ENCODE data around the gene GSTM5. TPM values are rescaled to one million over a fixed set of nuclear protein-coding genes. Genes with fewer than 3 reads are reported as not detected.
"Not testable (repeated sequence)": the region's sequence is repeated elsewhere in the genome, so short reads cannot be mapped to it uniquely, and the experiment has no call there.

The GSTM5 gene
- total RNA-seq, 1 donor from 2014 or later, result 2.8 TPM

DNA sequence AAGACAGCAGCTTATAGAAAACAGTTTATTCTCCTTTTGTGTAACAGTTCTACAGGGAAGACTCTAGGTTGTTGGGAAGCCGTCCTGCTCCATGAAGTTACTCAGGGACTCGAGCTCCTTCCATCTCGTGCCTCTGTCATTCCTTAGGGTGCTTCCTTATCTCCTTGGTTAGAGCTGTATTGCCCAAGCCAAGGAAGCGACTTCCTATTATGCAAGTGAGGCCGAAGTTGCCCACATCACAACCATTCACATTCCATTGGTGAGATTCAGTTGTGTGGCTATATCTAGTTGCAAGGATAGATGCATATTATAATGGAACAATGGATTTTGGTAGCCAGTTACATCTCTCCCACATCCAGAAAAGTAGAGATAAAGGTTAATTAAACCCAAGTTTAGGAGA, 9.0 kb downstream of the GSTM5 start:
- intact Hi-C loops (cut with DNase I), result no loop called here
- ATAC-seq (no peak), DNase-seq (ENCODE audit: missing footprints) (no peak)

DNA sequence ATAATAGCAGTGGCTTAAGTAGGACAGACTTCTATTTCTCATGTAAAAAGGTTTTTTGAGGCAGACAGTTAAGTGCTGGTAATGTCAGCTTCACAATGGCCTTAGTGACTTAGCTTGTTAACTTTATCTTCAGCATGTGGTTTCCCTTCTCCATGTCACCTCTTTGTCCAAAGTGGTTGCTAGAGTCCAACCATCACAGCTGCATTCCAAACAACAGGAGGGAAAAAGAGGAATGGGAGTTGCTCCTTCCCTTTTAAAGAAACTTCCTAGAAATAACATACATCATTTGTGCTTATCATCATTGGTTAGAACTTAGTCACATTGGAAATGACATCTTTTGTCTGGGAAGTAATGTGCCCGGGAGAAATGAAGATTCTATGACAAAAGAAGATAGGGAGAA, 9.9 kb downstream of the GSTM5 start:
- ATAC-seq, result no peak
- no peak for DNase-seq (ENCODE audit: missing footprints)
- intact Hi-C loops (cut with DNase I), result no loop called here

DNA sequence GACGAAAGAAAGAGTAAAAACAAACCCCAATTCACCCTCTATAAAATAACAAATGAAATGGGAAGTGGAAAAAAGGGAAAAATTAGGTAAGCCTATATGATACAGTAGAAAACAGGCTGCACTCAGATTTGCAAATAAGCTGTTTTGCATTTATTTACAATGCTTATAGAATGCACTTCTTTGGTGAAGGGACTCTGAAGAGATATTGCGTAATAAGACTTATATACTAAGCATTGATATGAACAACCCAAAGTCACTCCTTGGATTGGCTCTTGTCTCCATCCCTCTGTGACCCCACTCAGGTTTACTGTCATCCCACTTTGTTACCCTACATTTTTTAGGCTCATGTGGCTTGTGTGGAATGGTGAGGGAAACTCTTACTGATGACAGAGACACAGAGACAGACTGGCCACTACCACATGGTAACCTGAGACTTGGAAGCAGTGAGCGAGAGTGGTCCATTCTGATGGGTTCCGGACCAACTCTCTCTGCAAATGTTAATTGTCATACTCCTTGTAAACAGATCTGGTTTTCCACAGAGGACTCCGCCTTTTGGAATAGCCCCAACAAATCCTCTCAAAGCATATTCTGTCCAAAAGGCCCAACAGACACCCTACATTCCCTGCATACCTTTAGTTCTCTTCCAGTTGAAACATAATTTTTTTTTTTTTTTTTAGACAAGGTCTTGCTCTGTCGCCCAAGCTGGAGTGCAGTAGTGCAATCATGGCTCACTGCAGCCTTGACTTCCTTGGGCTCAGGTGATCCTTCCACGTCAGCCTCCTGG, 11.0 kb downstream of the GSTM5 start:
- DNase-seq (ENCODE audit: missing footprints), result no peak
- intact Hi-C loops (cut with DNase I), result no loop called here
- ATAC-seq, result no peak

DNA sequence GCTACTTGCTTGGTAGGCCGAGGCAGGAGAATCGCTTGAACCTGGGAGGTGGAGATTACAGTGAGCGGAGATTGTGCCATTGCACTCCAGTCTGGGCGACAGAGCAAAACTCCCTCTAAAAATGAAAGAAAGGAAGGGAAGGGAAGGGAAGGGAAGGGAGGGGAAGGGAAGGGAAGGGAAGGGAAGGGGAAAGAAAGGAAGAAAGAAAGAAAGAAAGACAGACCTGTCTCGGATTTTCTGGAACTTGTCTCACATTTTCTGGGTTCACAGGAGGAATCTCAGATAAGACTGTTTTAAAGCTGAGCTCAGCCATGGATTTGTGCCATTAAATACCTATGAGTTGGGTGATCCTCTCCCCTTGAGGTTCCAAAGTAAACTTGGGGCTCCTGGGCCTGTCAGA, 12.9 kb downstream of the GSTM5 start:
- DNase-seq (ENCODE audit: missing footprints), result no peak
- intact Hi-C loops (cut with DNase I), result no loop called here
- no peak for ATAC-seq

DNA sequence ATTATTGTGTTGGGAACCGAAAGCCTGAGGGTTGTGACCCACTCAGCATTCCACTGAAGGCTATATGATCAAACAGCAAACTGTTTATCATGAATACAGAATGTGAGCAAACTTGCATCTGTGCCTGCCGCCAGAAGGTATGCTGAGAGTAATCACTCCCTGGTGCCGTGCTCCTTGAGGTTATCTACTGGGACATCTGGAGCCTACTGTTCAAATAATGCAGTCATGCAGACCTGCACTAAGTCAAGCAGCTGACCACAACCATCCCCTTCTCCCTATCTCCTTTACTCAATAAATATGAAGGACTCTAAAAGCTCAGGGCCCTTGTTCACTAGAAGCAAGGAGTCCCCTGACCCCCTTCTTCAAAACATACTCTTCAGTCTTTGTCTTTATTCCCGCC, 13.5 kb downstream of the GSTM5 start:
- ATAC-seq (no peak), DNase-seq (ENCODE audit: missing footprints) (no peak)
- intact Hi-C loops (cut with DNase I), result no loop called here

DNA sequence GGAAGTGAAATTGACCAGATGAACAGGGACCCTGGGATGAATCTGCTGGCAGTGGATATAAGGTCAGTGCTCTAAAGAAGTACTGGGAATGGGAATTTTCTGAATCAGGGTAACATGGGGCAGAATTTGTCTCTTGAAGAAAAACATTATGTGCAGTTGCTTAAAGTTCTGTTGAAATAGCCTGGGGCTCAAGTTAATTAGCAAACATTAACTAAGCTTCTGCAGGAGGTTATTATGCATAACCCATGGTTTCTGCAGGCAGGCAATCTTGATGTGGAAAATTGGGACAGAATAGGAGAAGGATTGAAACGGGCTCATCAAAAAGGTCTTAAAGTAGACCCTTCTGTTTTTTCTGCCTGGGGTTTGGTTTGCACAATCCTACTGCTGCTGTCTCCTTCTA, 14.0 kb downstream of the GSTM5 start:
- DNase-seq (ENCODE audit: missing footprints), result no peak
- no peak for ATAC-seq
- intact Hi-C loops (cut with DNase I), result no loop called here

DNA sequence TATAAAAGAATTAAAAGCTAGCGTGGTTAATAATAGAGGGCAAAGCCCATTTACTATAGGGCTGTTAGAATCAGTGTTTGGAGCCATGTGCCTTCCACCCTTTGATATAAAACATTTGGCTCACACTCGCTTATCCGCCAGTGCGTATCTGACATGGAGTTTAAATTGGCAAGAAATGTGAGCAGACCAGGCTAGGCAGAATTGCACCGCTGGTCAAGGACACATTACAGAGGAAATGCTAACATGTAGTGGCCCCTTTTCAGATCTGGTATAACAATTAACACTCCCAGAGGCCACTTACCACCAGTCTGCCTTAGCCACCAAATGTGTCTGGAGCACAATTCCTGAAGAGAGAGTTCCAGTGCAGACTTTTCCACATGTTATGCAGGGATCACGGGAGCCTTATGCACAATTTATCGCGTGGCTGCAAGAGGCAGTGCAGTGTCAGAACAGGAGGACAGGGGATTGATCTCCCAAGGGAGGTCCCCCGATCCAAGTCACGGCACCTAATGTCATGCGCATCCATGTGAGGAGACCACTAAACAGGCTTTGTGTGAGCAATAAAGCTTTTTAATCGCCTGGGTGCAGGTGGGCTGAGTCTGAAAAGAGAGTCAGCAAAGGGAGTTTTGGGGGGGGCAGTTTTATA, 14.8 kb downstream of the GSTM5 start:
- intact Hi-C loops (cut with DNase I), result no loop called here
- no peak for ATAC-seq

DNA sequence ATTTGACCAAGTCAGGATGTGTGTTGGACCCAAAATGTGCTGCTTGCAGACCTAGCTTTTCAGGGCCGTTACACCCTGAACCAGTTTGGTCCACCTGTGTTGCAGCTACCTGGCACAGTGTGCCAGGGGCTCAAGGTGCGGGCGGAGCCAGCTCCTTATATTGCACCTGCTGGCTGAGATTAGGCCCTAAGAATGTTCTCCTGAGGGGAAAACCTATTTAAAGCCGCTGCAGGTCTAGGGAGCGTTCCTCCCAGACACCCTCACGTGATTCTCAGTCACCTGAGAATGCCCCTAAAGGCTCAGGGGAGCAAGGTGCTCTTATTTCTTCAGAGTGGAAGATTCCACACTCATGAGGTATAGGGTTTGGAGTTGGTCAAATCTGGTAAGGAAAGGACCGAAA, 16.8 kb downstream of the GSTM5 start:
- no peak for DNase-seq (ENCODE audit: missing footprints)
- intact Hi-C loops (cut with DNase I), result no loop called here

More for the DNA sequence above, 14.8 kb downstream of the GSTM5 start:
- DNase-seq (ENCODE audit: missing footprints), result peak; percentile 50

DNA sequence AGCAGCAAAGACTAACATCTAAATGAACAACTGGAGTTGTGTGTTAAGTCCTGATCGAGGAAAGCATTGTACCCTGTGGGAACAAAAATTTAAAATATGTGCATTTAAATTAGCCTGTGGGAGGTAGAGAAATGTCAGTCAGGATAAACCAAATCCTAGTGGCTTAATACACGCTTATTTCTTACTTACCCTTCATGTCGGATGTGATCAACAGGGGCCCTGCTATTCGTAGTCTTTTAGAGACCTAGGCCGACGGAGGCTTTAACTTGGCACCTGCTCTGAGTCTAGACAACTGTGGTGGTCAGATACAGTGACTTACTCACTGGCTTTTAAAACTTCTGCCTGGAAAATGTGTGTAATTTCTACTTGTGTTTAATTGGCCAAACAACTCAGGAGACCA, 18.6 kb downstream of the GSTM5 start:
- DNase-seq (ENCODE audit: missing footprints) (no peak), ATAC-seq (no peak)
- intact Hi-C loops (cut with DNase I), result no loop called here

More for the DNA sequence above, 16.8 kb downstream of the GSTM5 start:
- no peak for ATAC-seq

DNA sequence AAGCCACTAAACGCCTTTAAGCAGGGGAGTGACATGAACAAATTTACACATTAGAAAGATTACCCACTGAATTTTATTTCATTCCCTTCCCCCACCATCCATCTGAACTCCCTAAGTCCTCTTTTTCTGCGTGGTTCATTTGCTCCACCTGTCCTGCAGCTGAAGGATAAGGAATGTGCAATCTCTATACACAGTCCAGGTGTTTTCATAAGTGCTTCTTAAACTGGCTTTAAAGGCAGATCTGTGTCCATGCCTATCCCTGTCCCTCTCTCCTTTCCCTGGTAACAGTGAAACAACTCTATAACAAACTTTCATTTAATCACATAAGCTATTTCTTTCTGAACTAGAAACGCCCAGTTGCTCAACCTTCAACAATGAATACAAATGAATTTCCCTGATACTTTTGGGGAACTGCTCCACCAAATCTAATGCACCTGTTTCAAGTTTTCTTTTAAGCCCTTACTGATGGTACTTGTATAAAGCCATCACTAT, 20.4 kb downstream of the GSTM5 start:
- no peak for ATAC-seq
- no peak for DNase-seq (ENCODE audit: missing footprints)
- intact Hi-C loops (cut with DNase I), result no loop called here

DNA sequence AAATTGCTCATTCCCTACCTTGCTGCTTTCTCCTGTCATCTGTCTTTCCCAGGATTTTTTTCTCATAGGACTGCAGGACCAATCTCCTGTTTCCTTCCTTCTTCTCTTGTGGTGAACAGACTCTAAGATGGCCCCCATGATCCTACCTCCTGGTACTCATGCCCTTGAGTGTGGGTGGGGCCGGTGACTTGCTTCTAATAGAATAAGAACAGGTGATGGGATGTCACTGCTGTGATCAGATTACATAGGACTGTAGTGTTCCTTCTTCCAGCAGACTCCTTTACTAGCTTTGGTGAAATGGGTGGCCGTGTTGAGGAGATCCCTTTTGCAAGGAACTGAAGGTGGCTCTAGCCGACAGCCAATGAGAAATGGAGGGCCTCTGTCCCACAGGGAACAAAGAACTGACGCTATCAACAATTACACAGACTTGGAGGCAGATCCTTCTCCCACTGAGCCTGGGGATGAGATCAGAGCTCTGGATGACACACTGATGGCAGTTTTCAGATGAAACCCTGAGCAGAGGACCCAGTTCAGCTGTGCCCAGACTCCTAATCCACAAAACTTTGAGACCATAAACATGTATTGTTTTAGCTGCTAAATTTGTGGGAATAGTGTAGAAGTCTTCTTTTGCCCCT, 21.3 kb downstream of the GSTM5 start:
- intact Hi-C loops (cut with DNase I), result no loop called here
- ATAC-seq (no peak), DNase-seq (ENCODE audit: missing footprints) (no peak)

DNA sequence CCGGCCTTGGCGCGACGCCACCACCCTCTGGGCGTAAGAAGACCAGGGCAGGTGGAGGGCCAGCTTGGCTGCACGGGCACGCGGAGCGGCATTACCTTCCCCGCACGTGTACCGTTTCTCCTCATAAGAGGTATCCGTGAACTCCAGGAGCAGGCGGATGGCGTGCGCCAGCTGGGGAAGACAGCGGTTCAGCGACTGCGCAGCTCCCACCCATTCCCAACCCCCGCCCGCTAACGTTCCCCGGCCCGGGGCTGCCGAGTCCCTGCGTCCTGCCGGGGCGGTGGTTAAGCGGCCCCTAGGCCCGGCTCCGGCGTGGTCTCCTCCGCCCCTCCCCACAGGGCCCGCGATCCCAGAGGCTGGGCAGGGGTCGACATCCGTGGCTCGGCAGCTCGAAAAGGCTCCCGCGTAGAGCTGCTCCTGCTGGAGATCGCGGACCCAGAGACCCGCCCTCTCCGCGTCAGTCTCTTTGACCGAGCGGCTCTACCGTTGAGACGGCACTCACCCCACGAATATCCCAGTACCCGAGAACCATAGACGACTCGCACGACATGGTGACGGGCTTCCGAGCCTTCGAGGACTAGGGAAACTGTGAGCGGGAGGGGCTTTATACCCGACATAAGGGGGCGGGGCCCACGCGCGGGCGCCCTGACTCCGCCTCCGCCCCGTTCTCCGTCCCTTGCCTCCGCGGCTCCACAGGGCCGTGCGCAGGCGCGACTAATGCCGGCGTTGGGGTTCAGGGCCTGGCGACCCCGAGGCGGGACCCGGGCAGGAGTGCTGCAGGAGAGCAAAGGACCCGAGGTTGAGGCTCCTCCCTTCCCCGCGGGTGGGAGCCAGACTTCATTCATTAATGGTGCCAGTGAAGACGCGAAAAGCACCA, 27.9 kb downstream of the GSTM5 start:
- peak; percentile 99 for ATAC-seq
- DNase-seq (ENCODE audit: missing footprints), result peak; percentile 90
- intact Hi-C loops (cut with DNase I), result no loop called here

DNA sequence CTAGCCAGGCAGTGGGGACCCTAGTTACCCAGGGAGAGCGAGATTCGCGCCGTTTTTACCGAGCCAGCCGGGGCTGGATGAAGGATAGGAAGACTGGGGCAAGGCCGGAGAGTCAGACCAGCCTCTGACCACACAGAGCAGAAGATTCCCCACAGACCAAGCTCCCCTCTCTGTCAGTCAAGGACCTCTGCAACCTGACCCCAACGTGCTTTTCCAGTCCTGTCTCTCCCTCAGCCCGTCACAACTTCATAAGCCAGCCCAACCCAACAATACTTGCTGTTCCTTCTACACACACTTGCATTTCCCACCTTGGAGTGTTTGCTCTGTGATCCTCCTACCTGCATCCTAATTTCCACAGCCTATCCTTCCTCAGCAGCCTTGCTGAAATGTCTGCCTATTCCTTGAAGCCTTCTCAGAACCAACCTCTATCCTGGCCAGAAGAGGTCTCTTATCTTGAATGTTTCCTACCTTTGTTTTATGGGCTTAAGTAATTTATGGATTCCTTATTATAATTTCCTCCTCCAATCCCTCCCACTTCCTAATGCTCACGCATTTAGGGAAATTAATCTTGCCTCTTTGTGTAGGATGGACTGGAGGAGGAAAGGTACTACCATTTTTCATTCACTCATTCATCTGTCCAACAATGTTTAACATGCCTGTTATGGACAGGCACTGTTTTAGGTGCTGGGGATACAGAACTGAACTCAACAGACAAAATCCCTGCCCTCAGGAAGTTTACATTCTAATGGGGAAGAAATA, 28.7 kb downstream of the GSTM5 start, which contains the start of gene GSTM3:
GSTM3 (minus strand) TSS at position 424 of the 759 bp plus-strand sequence. CDS start 751 bp downstream, outside the sequence.
- ATAC-seq (no peak), DNase-seq (ENCODE audit: missing footprints) (no peak)
- intact Hi-C loops (cut with DNase I), result no loop called here

DNA sequence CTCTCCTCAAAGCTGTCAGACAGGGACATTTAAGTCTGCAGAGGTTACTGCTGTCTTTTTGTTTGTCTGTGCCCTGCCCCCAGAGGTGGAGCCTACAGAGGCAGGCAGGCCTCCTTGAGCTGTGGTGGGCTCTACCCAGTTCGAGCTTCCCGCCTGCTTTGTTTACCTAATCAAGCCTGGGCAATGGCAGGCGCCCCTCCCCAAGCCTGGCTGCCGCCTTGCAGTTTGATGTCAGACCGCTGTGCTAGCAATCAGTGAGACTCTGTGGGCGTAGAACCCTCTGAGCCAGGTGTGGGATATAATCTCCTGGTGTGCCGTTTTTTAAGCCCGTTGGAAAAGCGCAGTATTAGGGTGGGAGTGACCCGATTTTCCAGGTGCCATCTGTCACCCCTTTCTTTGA, 36.3 kb downstream of the GSTM5 start:
- intact Hi-C loops (cut with DNase I); DNase-seq (ENCODE audit: missing footprints); ATAC-seq: not testable (repeated sequence)

DNA sequence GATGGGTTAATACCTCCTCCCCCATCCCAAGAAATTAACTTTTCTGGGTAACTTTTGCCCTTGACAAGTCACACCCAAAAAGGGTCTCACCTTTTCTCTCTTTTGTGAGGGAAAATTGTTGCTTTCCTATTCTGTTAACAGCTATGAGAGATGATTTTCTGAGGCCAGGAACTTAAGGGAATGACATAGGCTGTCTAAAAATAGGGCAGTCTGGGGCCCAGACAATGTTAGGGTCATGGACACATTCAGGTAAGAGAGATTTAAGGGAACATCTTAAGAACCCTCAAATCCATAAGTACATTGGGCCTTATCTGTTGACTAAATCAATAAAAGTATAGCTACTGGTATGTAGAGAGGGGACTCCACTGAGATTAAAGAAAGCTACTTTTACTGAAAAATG, 37.2 kb downstream of the GSTM5 start:
- ATAC-seq, result no peak
- intact Hi-C loops (cut with DNase I), result no loop called here

DNA sequence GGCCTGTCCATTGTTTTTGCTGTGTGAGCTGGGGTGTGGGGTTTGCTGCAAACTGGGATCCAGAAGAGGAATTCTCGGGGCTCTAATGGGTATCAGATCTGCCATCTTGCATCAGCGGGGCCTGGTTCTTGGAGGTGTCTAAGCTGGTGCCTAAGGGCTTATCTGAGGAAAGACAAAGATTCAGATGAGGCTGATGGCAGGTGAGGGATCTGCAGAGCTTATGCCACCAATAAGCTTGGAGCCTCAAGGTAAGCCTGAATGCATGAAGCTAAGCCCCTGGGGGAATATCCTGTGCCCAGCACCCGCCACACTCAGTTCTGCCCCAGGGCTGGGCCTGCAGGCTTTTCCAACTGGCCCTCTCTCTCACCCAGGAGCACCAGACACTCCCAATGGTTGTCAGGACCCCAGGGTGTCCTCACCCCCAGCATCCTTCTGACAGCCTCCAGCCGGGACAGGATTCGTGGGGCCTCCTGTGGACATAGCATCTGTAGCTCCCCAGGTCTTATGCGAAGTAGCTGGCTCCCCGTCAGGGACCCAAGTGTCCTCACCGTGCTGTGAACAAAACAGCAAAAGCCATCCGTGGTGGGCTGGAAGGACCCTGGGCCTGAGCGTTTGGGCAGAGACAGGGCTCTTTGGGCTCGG, 38.3 kb downstream of the GSTM5 start:
- DNase-seq (ENCODE audit: missing footprints) (no peak), ATAC-seq (no peak)
- intact Hi-C loops (cut with DNase I), result no loop called here

More for the DNA sequence above, 37.2 kb downstream of the GSTM5 start:
- DNase-seq (ENCODE audit: missing footprints), result no peak

DNA sequence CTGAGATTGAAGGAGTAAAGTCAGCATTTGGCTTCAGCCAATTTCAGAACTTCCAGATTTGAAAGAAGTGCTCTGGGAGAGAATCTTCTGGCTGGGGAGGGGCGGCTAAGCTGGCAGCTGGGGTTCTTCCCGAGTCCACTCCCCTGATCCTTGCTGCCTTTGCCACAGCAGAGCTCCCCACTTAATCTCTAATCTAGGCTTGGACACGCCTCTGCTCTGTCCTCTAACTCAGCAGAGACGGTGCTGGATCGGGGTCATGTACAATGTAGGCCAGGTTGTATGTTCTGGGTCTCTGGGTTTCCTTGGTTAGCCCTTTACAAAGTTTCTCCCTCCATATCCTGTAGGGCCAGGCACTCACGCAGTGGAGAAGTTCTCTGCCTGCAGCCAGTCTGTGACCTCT, 38.9 kb downstream of the GSTM5 start:
- DNase-seq (ENCODE audit: missing footprints) (no peak), ATAC-seq (peak; percentile 20)
- intact Hi-C loops (cut with DNase I), result no loop called here

All from Right ventricle myocardium inferior (tissue), 1 donor.